NOMO-1 (cell line): ENCODE data around the gene SCAI.
"Not testable (repeated sequence)": the region's sequence is repeated elsewhere in the genome, so short reads cannot be mapped to it uniquely, and the experiment has no call there.

Experiments
- DNase-seq, 2 experiments: peaks; one replicate each; lab custom pipeline; 2025; ENCODE audit not compliant: unreplicated experiment in 2 of 2; lab: John Stamatoyannopoulos, UW

SCAI gene

GRCh38 chr9:125108541-125108940, 34.8 kb downstream of the SCAI start:
- DNase-seq = not testable (repeated sequence)

GRCh38 chr9:125106285-125106893, 36.9 kb downstream of the SCAI start:
- DNase-seq = no peak

- no peak for DNase-seq
Observed at GRCh38 chr9:125103770-125104460, 39.4 kb downstream of the SCAI start.

- no peak for DNase-seq
Observed at GRCh38 chr9:125103021-125103420, 40.3 kb downstream of the SCAI start.

- no peak for DNase-seq
Observed at GRCh38 chr9:125100822-125101221, 42.5 kb downstream of the SCAI start.

- DNase-seq = no peak
Observed at GRCh38 chr9:125099816-125100215, 43.5 kb downstream of the SCAI start.

- no peak for DNase-seq
Observed at GRCh38 chr9:125095821-125096443, 47.4 kb downstream of the SCAI start.

- DNase-seq = no peak
Observed at GRCh38 chr9:125091121-125091520, 52.2 kb downstream of the SCAI start.

GRCh38 chr9:125089331-125089730, 54.0 kb downstream of the SCAI start:
- no peak for DNase-seq

GRCh38 chr9:125088752-125089151, 54.6 kb downstream of the SCAI start:
- DNase-seq = peak in 1 of 2 experiments; percentile 46

- DNase-seq = no peak
Observed at GRCh38 chr9:125085703-125086477, 57.4 kb downstream of the SCAI start.

- DNase-seq = not testable (repeated sequence)
Observed at GRCh38 chr9:125082197-125082596, 61.1 kb downstream of the SCAI start.

GRCh38 chr9:125080797-125081196, 62.5 kb downstream of the SCAI start:
- not testable (repeated sequence) for DNase-seq

GRCh38 chr9:125079931-125080330, 63.4 kb downstream of the SCAI start:
- no peak for DNase-seq

GRCh38 chr9:125075997-125076396, 67.3 kb downstream of the SCAI start:
- no peak for DNase-seq

GRCh38 chr9:125074976-125075375, 68.4 kb downstream of the SCAI start:
- DNase-seq = no peak

- DNase-seq = no peak
Observed at GRCh38 chr9:125066839-125067619, 76.3 kb downstream of the SCAI start.

- no peak for DNase-seq
Observed at GRCh38 chr9:125061391-125061790, 81.9 kb downstream of the SCAI start.

GRCh38 chr9:125049212-125050049, 93.9 kb downstream of the SCAI start:
- no peak for DNase-seq

GRCh38 chr9:125043631-125044030, 99.7 kb downstream of the SCAI start:
- no peak for DNase-seq
